GM18507 (cell line): Measurements from ENCODE around the gene RNF10.
A peak's percentile ranks its signal among the peaks of the same experiment; 100 is the strongest.
"Not testable (repeated sequence)": the region's sequence is repeated elsewhere in the genome, so short reads cannot be mapped to it uniquely, and the experiment has no call there.

Experiments
- DNase-seq: peaks from one replicate; pipeline ENCODE4 v3.0.0; 2011; ENCODE audit warnings: low read depth; ENCODE audit not compliant: insufficient read length; ENCODE audit errors: extremely low spot score
- FAIRE-seq: peaks from 2 replicates; lab custom pipeline; 2011; peaks lifted over from hg19 to GRCh38; lab: Jason Lieb, UNC

Gene RNF10

DNA sequence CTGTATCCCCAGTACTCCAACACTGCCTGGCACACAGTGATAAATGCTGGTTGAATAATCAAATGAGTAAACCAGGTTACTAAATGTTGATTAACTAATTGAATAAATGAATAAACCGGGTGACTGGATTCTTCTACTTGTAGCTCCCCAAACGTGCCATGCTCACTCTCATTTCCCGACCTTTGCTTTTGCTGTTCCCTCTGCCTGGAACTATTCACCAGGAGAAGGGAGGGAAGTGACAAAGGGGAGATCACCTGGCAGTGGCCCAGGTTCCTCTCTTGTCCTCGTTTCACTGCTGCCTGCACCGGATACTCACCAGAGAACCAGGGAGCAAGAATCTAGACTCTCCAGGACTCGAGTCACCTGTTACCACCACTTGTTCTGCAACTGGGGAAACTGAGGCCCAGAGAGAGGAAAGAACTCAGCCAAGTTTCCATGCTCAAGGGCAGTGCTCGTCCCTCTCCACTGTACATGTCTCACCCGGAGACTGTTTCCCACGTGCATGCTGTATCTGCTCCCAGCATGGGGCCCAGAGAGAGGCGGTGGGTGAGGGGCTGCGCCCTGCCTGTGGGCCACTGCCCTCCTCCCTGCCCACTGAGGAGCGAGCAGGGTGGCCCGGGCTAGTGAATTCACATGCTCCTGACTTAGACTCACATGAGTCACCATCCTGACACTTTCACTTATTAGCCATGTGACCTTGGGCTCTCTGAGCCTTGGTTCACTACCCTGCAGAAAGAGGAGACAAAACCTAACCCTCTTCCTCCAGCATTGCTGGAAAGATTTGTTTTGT is 64.7 kb downstream of the RNF10 start:
- FAIRE-seq (no peak), DNase-seq (no peak)

DNA sequence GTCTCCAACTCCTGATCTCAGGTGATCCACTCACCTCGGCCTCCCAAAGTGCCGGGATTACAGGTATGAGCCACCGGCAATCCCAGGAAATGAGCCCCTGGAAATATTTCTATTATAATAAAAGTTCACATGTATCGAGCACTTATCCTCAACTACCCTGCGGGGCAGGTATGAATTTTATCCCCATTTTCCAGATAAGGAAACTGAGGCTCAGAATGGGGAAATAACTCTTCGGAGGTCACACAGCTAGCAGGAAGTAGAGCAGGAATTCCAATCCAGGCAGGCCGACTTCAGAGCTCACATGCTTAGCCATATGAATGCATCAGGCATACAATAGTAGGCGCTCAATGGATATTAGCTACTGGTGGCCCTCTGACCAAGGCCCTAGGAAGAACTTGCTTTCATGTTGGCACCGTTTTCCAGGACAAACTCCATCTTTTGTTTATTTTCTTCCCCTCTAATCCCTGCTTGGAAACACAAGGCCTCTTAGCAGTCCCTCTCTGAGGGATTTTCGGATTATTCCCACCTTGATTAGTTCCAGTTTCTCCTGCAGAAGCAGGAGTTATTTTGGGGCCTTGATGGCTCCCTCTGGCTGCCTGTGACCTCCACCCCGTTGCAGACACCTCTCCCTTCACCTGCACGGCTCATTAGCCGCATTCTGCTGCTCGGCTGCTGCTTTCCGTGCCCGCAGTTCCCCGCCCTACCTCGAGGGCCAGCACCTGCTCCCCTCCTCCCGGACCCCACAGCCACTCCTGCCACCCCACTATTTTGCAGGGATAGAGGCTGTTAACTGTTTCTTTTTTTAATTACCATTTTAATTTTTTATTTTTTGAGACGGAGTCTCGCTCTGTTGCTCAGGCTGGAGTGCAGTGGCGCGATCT is 65.8 kb downstream of the RNF10 start:
- DNase-seq, result no peak
- no peak for FAIRE-seq

DNA sequence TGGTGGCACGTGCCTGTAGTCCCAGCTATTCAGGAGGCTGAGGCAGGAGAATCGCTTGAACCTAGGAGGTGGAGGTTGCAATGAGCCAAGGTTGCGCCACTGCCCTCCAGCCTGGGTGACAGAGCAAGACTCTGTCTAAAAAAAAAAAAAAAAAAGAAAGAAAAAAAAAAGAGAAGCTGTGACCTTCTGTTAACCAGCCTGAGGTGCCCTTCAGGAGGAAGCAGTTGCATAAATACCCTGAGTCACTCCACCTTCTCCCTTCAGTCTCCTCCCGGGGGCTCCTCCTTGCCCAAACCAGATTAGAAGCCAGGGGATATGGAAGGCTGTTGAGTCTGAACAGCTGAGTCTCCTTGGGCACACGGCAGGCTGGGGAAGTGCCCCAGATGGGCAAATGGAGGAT is 68.3 kb downstream of the RNF10 start:
- not testable (repeated sequence) for FAIRE-seq, DNase-seq

DNA sequence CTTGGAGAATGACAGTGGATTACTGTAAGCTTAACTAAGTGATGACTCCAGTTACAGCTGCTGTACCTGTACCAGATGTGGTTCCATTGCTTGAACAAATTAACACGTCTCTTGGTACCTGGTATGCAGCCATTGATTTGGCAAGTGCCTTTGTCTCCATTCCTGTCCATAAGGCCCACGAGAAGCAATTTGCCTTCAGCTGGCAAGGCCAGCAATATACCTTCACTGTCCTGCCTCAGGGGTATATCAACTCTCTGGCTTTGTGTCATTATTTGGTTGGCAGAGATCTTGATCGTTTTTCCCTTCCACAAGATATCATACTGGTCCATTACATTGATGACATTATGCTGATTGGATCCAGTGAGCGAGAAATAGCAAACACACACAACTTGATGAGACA is 76.4 kb downstream of the RNF10 start:
- no peak for FAIRE-seq
- no peak for DNase-seq

DNA sequence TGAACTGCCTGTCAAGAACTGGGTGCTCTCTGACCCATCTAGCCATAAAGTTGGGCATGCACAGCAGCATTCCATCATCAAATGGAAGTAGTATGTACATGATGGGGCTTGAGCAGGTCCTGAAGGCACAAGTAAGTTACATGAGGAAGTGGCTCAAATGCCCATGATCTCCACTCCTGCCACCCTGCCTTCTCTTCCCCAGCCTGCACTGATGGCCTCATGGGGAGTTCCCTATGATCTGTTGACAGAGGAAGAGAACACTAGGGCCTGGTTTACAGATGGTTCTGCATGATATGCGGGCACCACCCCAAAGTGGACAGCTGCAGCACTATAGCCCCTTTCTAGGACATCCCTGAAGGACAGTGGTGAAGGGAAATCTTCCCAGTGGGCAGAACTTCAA is 77.4 kb downstream of the RNF10 start:
- not testable (repeated sequence) for FAIRE-seq, DNase-seq

DNA sequence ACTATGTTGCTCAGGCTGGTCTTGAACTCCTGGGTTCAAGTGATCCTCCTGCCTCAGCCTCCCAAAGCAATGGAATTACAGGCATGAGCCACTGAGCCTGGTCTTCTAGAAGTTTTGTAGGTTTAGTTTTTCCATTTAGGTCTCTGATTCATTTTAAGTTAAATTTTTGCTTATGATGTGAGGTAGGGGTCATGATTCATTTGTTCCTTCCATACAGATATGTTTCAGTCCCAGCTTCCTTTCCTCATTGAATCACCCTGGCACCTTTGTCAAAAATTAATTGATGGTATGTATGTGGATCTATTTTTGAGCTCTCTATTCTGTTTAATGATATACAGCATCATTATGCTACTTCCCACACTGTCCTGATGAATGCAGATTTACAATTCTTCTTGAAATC is 80.7 kb downstream of the RNF10 start:
- no peak for DNase-seq

DNA sequence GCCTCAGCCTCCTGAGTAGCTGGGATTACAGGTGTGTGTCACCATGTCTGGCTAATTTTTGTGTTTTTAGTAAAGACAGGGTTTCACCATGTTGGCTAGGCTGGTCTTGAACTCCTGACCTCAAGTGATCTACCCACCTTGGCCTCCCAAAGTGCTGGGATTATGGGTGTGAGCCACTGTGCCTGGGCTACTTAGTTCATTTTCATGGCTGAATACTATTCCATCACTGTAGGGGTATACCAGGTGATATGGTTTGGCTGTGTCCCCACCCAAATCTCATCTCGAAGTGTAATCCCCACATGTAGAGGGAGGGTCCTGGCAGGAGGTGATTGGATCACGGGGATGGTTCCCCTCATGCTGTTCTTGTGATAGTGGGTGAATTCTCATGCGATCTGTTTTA is 83.0 kb downstream of the RNF10 start:
- FAIRE-seq, DNase-seq: not testable (repeated sequence)

More for the DNA sequence above, 80.7 kb downstream of the RNF10 start:
- no peak for FAIRE-seq

DNA sequence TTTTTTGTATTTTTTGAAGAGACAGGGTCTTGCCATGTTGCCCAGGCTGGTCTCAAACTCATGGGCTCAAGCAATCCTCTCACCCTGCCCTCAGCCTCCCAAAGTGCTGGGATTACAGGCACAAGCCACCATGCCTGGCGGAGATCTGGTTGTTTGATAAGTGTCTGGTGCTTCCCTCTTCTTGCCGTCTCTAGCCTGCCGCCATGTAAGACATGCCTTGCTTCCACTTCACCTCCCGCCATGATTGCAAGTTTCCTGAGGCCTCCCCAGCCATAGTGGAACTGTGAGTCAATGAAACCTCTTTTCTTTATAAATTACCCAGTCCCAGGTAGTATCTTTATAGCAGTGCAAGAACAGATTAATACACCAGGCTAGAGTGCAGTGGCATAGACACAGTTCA is 83.6 kb downstream of the RNF10 start:
- DNase-seq, FAIRE-seq: not testable (repeated sequence)

DNA sequence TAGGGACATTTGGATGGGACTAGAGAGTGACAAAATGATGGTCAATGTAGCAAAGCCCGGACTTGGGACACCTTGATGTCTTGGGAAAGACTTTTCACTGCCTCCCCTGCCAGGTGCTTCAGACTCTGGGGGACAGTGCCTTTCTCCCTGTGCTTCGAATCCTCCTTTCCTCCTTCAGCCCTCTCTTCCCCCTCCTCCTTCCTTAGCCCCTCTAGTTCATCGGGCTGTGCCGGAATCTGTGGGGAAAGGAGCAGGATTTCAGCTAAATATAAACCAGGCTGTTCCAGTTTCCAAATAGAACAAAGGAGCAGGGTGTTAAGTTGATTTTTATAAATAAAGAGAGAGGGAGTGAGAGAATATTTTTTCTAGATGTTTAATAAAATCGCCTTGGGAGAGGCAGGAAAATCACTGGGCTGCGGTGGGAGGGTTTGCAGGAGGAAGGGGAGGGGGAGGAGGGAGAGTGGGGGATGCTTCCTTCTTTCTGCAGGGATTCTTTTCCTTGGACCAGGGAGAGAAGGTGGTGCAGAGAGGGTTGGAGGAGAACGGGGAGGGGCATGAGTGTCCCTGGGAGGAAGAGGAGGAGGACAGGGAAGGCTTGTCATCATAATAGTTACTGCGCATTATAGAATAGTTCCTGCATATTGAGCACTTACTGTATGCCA is 84.9 kb downstream of the RNF10 start:
- DNase-seq (no peak), FAIRE-seq (no peak)

DNA sequence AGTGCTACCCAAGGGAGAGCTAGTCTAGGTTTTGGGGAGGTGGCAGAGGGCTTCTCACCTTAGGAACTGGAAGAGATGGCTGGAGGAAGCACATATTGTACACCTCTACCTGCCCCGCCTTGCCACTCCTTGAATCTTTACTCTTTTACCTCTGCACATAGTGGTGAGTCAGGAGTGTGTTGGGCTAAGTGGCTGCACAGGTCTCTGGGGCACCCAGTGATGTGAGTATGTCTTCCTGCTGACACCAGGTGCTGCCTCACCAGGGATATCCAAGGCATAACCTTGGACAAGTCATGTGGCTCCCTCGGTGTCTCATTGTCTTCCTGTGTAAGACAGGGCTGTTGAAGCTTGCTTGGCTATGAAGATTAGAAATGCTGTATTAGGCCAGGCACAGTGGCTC is 86.5 kb downstream of the RNF10 start:
- DNase-seq, result no peak
- FAIRE-seq, result no peak

DNA sequence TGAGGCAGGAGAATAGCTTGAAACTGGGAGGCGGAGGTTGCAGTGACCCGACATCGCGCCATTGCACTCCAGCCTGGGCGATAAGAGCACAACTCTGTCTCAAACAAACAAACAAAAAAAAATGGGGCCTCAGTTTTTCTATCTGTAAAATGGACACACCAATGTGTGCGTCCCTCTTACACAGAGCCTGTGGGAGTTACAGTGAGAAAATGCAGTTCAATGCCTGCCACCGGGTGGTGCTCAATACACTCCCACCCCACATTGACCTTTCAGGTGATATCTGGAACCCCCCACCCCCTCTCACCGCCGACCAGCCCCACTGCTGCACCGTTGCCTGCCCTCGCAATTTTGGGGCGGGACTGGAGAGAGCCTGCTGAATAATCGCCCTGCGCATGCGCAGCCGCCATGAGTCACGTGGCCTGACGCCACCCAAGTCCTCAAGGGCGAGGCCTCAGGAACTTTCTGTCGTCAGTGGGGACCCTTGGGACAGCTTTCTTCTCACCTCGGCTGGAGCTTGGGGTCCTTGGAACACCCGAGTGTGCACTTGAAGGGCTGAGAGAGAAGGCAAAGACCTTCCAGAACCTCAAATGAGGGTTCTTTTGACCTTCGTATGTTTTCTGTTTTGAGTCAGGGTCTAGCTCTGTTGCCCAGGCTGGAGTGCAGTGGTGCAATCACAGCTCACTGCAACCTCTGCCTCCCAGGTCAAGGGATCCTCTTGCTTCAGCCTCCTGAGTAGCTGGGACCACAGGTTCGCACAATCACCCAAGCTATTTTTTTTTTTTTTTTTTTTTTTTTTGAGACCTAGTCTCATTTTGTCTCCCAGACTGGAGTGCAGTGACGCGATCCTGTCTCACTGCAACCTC is 91.6 kb downstream of the RNF10 start:
- DNase-seq (peak; percentile 15), FAIRE-seq (no peak)
